GOT3 (cell line): Measurements from ENCODE around the gene CLDN24.

Source experiments
- DNase-seq: peaks from one replicate; lab custom pipeline; 2025; ENCODE audit warnings: mixed read lengths; lab: John Stamatoyannopoulos, UW

Gene CLDN24

GRCh38 chr4:183284258-183284785 lies 37.9 kb downstream of the CLDN24 start:
- DNase-seq = no peak

DNA sequence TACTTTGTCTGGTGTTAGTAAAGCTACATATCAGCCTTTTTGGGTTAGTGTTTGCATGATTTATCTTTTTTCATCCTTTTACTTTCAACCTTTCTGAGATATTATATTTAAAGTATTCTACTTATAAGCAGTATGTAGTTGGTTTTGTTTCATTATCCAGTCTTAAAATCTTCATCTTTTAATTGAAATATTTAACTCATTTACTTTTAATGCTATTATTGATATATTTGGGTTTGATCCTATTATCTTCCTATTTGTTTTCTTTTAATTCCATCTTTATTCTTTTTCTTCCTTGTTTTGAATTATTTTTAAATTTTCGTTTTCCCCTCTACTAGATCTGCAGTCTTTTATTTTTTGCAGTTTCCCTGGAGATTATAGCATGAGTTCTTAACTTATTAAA lies 46.1 kb downstream of the CLDN24 start:
- DNase-seq = no peak

DNA sequence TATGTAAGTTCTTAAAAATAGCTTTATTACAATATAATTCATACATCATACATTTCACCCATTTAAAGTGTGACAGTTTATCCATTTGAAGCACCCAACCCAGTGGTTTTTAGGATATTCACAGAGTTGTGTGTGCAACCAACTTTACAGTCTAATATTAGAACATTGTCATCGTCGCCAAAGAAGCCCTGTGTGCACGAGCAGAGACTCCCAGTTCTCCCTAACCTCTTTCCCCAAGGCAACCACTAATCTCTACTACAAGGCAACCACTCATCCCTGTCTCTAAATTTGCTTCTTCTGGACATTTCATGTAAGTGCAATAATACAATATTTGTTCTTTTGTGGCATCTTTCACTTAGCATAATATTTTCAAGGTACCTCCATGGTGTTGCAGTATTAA lies 49.8 kb downstream of the CLDN24 start:
- DNase-seq = no peak
